Esophagus muscularis mucosa (tissue), 3 donors: ENCODE data around the gene RNF144B.

Experiments
- POLR2A ChIP-seq: fragments of 450-650 bp; IDR thresholded peaks from one replicate; pipeline ENCODE4 v1.6.1; 2017; ENCODE audit warnings: antibody characterized with exemption, moderate library complexity, mild to moderate bottlenecking, low read depth
- POLR2AphosphoS5 ChIP-seq, 2 donors: sonication (generic); formaldehyde crosslinking; IDR thresholded peaks; one replicate each; pipeline ENCODE4 v1.6.1; 2017; ENCODE audit warnings: antibody characterized with exemption in 2 of 2
- TF ChIP-seq, protein P1 (sequence below), 3 experiments: fragments of 200-600 bp in 2 of 3; fragments of 450-650 bp in 1 of 3; sonication (generic) in 2 of 3; IDR thresholded peaks; one replicate each; pipeline ENCODE4 v1.5.1; 2017 to 2019; ENCODE audit warnings: antibody characterized with exemption in 3 of 3, mild to moderate bottlenecking in 2 of 3, moderate library complexity in 1 of 3

DNA sequence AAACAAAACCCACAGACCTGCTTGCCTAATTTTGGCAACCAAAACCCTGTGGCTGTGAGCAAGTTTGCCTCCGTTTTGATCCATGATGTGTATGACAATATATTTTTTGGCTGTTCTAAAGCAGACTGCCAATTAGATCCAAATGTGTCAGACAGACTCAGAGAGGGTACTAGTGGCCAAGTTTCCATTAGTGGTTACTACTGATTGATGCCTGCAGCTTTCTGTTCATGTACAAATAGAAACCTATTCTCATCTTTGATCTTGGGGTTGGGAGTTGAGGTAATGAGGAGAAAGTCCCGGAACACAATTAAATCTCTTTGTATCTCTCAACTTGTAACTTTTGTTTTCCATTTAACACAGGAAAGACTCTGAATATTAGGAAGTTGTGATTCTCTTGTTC, 100.9 kb downstream of the RNF144B start:
- TF ChIP-seq, protein P1, sequence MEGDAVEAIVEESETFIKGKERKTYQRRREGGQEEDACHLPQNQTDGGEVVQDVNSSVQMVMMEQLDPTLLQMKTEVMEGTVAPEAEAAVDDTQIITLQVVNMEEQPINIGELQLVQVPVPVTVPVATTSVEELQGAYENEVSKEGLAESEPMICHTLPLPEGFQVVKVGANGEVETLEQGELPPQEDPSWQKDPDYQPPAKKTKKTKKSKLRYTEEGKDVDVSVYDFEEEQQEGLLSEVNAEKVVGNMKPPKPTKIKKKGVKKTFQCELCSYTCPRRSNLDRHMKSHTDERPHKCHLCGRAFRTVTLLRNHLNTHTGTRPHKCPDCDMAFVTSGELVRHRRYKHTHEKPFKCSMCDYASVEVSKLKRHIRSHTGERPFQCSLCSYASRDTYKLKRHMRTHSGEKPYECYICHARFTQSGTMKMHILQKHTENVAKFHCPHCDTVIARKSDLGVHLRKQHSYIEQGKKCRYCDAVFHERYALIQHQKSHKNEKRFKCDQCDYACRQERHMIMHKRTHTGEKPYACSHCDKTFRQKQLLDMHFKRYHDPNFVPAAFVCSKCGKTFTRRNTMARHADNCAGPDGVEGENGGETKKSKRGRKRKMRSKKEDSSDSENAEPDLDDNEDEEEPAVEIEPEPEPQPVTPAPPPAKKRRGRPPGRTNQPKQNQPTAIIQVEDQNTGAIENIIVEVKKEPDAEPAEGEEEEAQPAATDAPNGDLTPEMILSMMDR (IDR thresholded peaks at IDR 0.05) = no peak
- TF ChIP-seq POLR2AphosphoS5 (IDR thresholded peaks at IDR 0.05) (no peak), POLR2A (no peak)
